HG03064 (cell line): ENCODE measurements around the gene LMO2.
"Not testable (repeated sequence)": the region's sequence is repeated elsewhere in the genome, so short reads cannot be mapped to it uniquely, and the experiment has no call there.

ENCODE experiments used
- ATAC-seq: cut with Tn5 transposase; IDR thresholded peaks from one replicate; pipeline ENCODE4 v1.9.1; 2021; ENCODE audit warnings: low read depth; ENCODE audit not compliant: unreplicated experiment

Gene LMO2

GRCh38 chr11:33829430-33830141 is 62.3 kb downstream of the LMO2 start:
- no peak for ATAC-seq

- no peak for ATAC-seq
Measured at GRCh38 chr11:33828604-33829429, 63.1 kb downstream of the LMO2 start.

DNA sequence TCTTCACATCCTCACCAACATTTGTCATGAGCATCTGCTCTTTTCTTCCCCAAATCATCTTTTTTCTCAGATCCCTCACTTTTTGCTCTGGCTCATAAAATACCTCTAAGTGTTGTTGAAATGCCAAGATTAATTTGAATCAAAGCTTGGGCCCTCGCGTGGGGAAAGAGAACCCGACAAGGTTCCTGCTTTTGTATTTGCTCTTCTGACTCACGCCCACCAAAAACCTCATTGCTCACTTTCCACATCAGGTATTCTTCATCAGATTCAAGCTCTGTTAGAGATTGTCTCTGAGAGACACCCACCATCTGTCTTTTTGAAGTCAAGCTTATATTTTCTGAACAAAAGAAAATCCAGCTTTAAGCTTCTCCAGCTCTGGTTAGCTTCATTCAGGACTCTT is 64.7 kb downstream of the LMO2 start:
- ATAC-seq = no peak

- ATAC-seq = no peak
Measured at GRCh38 chr11:33825854-33826560, 65.9 kb downstream of the LMO2 start.

DNA sequence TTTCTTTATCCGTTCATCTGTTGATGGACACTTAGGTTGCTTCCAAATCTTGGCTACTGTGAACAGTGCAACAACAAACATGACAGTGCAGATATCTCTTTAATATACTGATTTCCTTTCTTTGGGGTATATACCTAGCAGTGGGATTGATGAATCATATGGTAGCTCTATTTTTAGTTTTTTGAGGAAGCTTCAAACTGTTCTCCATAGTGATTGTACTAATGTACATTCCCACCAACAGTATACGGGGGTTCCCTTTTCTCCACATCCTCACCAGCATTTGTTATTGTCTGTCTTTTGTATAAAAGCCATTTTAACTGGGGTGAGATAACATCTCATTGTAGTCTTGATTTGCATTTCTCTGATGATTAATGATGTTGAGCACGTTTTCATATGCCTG is 68.9 kb downstream of the LMO2 start:
- not testable (repeated sequence) for ATAC-seq

DNA sequence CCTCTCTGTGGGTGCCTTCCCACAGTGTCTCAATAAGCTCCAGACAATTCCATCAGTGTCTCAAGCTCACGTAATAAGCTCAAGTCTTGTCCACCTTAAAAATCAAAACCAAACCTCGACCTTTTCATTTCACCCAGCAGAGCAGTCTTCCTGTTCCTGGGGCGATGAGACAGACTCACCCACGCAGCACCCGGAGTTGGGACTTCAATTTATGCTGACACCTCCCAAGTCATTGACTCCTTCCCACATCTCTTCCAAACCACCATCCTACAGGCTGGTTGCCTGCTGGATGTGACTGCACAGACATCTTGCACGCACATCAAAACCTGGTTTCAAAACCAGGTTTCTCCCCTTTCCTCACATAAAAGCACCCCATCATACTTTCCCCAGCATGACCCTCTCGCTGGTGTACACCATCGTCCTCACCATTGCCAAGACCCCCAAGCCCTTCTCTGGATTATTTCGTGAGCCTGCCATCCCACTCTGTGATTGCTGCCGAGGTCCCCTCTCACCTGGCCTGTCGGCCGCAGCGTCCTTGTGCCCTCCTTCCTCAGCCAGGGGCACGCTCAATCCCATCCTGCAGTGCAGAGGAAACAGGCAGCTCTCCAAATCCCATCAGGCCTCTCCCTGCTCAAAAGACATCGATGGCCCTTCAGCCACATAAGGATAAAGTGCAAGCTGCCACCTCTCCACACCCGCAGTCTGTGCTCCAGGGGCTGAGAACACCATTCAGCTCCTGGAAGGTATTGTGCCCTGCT is 72.4 kb downstream of the LMO2 start:
- ATAC-seq = no peak
